ENCODE results near the gene DCBLD2.
A peak's percentile ranks its signal among the peaks of the same experiment; 100 is the strongest.

The DCBLD2 gene

GRCh38 chr3:98903099-98903498 lies 1.6 kb upstream of the DCBLD2 start:
- H3K23ac ChIP-seq (ENCODE audit: low read depth, low read length, poor library complexity): no peak overlapping the region

GRCh38 chr3:98902351-98902740 lies 851 bp upstream of the DCBLD2 start:
- WGBS, 2 donors (ENCODE audit: extremely low coverage in 2 of 2, insufficient read length in 2 of 2, insufficient replicate concordance in 1 of 2): no CpG with 5 or more reads among the region's 4 CpGs
- Histone ChIP-seq H3K9ac (ENCODE audit: low read depth, low read length, poor library complexity) (no peak overlapping the region), H3K27ac (replicated peaks; ENCODE audit: low read length) (peak overlapping the region; percentile 82), H2BK12ac (ENCODE audit: low read length) (no peak overlapping the region), H3K14ac (ENCODE audit: low read length) (no peak overlapping the region), H2BK120ac (ENCODE audit: low read depth, low read length) (no peak overlapping the region), H4K8ac (ENCODE audit: low read depth, low read length) (no peak overlapping the region), H2BK15ac (ENCODE audit: low read length) (no peak overlapping the region), H3K4me3 (ENCODE audit: low read length in 2 of 2) (peak overlapping the region; percentile 45 to 63), H2AK5ac (ENCODE audit: low read depth, low read length) (no peak overlapping the region), H3K79me1 (ENCODE audit: low read depth, low read length) (no peaks in the 10 kb centered on the region), H4K91ac (ENCODE audit: low read depth, low read length, poor library complexity) (no peak overlapping the region), H3K36me3 (replicated peaks in 1 of 2; ENCODE audit: control insufficient read depth in 2 of 2, insufficient read depth in 2 of 2, low read length in 2 of 2) (peaks cover 0 to 7% of the 10 kb centered on the region in 2 donors), H2BK5ac (ENCODE audit: low read length) (no peak overlapping the region), H3K23ac (ENCODE audit: low read depth, low read length, poor library complexity) (no peak overlapping the region), H3K9me3 (replicated peaks in 1 of 2; ENCODE audit: control insufficient read depth in 2 of 2, insufficient read depth in 1 of 2, low read depth in 1 of 2, low read length in 2 of 2) (peaks cover 0 to 4% of the 10 kb centered on the region in 2 donors), H3K27me3 (ENCODE audit: control insufficient read depth in 3 of 3, insufficient read depth in 3 of 3, low read depth in 1 of 3, low read length in 3 of 3) (no peaks in the 10 kb centered on the region), H3K4me2 (ENCODE audit: insufficient read depth, low read length, poor library complexity, severe bottlenecking) (peak overlapping the region; percentile 38), H3K4ac (ENCODE audit: low read length) (no peak overlapping the region), H3K4me1 (ENCODE audit: control insufficient read depth in 2 of 2, insufficient read depth in 1 of 2, low read depth in 1 of 2, low read length in 2 of 2) (peaks cover 2 to 7% of the 10 kb centered on the region in 2 donors), H2AFZ (ENCODE audit: low read length) (peak overlapping the region; percentile 88), H3K18ac (ENCODE audit: low read length) (no peak overlapping the region)
- DNase-seq (ENCODE audit: low spot score): no peak

More at GRCh38 chr3:98903099-98903498, 1.6 kb upstream of the DCBLD2 start:
- no peak overlapping the region for H2BK15ac ChIP-seq (ENCODE audit: low read length)
- H3K36me3 ChIP-seq (replicated peaks in 1 of 2; ENCODE audit: control insufficient read depth in 2 of 2, insufficient read depth in 2 of 2, low read length in 2 of 2): peaks cover 0 to 7% of the 10 kb centered on the region in 2 donors
- H3K18ac ChIP-seq (ENCODE audit: low read length): no peak overlapping the region
- peak overlapping the region in 1 of 2 donors; percentile 63 for H3K4me3 ChIP-seq (ENCODE audit: low read length in 2 of 2)
- no peak overlapping the region for H3K27ac ChIP-seq (replicated peaks; ENCODE audit: low read length)
- H3K4me1 ChIP-seq (ENCODE audit: control insufficient read depth in 2 of 2, insufficient read depth in 1 of 2, low read depth in 1 of 2, low read length in 2 of 2): peaks cover 1 to 7% of the 10 kb centered on the region in 2 donors
- no peak overlapping the region for H4K91ac ChIP-seq (ENCODE audit: low read depth, low read length, poor library complexity)
- no peak overlapping the region for H2BK12ac ChIP-seq (ENCODE audit: low read length)
- H2BK120ac ChIP-seq (ENCODE audit: low read depth, low read length): no peak overlapping the region
- no peak overlapping the region for H3K9ac ChIP-seq (ENCODE audit: low read depth, low read length, poor library complexity)
- no peaks in the 10 kb centered on the region for H3K27me3 ChIP-seq (ENCODE audit: control insufficient read depth in 3 of 3, insufficient read depth in 3 of 3, low read depth in 1 of 3, low read length in 3 of 3)
- WGBS, 2 donors (ENCODE audit: extremely low coverage in 2 of 2, insufficient read length in 2 of 2, insufficient replicate concordance in 1 of 2): no CpG with 5 or more reads among the region's 3 CpGs
- H3K4ac ChIP-seq (ENCODE audit: low read length): no peak overlapping the region
- DNase-seq (ENCODE audit: low spot score): no peak
- no peak overlapping the region for H2AK5ac ChIP-seq (ENCODE audit: low read depth, low read length)
- no peaks in the 10 kb centered on the region for H3K79me1 ChIP-seq (ENCODE audit: low read depth, low read length)
- H3K9me3 ChIP-seq (replicated peaks in 1 of 2; ENCODE audit: control insufficient read depth in 2 of 2, insufficient read depth in 1 of 2, low read depth in 1 of 2, low read length in 2 of 2): peaks cover 0 to 7% of the 10 kb centered on the region in 2 donors
- no peak overlapping the region for H3K14ac ChIP-seq (ENCODE audit: low read length)
- H3K4me2 ChIP-seq (ENCODE audit: insufficient read depth, low read length, poor library complexity, severe bottlenecking): no peak overlapping the region
- no peak overlapping the region for H2BK5ac ChIP-seq (ENCODE audit: low read length)
- H2AFZ ChIP-seq (ENCODE audit: low read length): no peak overlapping the region
- no peak overlapping the region for H4K8ac ChIP-seq (ENCODE audit: low read depth, low read length)

GRCh38 chr3:98901119-98901391 lies 440 bp downstream of the DCBLD2 start:
- Histone ChIP-seq H2BK5ac (ENCODE audit: low read length) (peak overlapping the region; percentile 90), H3K23ac (ENCODE audit: low read depth, low read length, poor library complexity) (peak overlapping the region; percentile 98), H2BK120ac (ENCODE audit: low read depth, low read length) (peak overlapping the region; percentile 91), H4K91ac (ENCODE audit: low read depth, low read length, poor library complexity) (no peak overlapping the region), H3K9me3 (replicated peaks in 1 of 2; ENCODE audit: control insufficient read depth in 2 of 2, insufficient read depth in 1 of 2, low read depth in 1 of 2, low read length in 2 of 2) (peaks cover 0 to 6% of the 10 kb centered on the region in 2 donors), H3K18ac (ENCODE audit: low read length) (peak overlapping the region; percentile 99), H3K4me1 (ENCODE audit: control insufficient read depth in 2 of 2, insufficient read depth in 1 of 2, low read depth in 1 of 2, low read length in 2 of 2) (peaks cover 2 to 7% of the 10 kb centered on the region in 2 donors), H3K79me1 (ENCODE audit: low read depth, low read length) (no peaks in the 10 kb centered on the region), H4K8ac (ENCODE audit: low read depth, low read length) (no peak overlapping the region), H2AK5ac (ENCODE audit: low read depth, low read length) (no peak overlapping the region), H3K4ac (ENCODE audit: low read length) (no peak overlapping the region), H2BK12ac (ENCODE audit: low read length) (no peak overlapping the region), H3K4me2 (ENCODE audit: insufficient read depth, low read length, poor library complexity, severe bottlenecking) (peak overlapping the region; percentile 66), H3K27me3 (ENCODE audit: control insufficient read depth in 3 of 3, insufficient read depth in 3 of 3, low read depth in 1 of 3, low read length in 3 of 3) (no peaks in the 10 kb centered on the region), H2BK15ac (ENCODE audit: low read length) (peak overlapping the region; percentile 13), H3K27ac (replicated peaks; ENCODE audit: low read length) (peak overlapping the region; percentile 96), H2AFZ (ENCODE audit: low read length) (peak overlapping the region; percentile 94), H3K4me3 (ENCODE audit: low read length in 2 of 2) (peak overlapping the region; percentile 96 to 98), H3K14ac (ENCODE audit: low read length) (no peak overlapping the region), H3K9ac (ENCODE audit: low read depth, low read length, poor library complexity) (peak overlapping the region; percentile 98), H3K36me3 (replicated peaks in 1 of 2; ENCODE audit: control insufficient read depth in 2 of 2, insufficient read depth in 2 of 2, low read length in 2 of 2) (peaks cover 0 to 14% of the 10 kb centered on the region in 2 donors)
- no CpG with 5 or more reads among the region's 26 CpGs for WGBS, 2 donors (ENCODE audit: extremely low coverage in 2 of 2, insufficient read length in 2 of 2, insufficient replicate concordance in 1 of 2)
- DNase-seq (ENCODE audit: low spot score): peak; percentile 69

GRCh38 chr3:98900265-98901118 lies 1.0 kb downstream of the DCBLD2 start:
- Histone ChIP-seq H3K36me3 (replicated peaks in 1 of 2; ENCODE audit: control insufficient read depth in 2 of 2, insufficient read depth in 2 of 2, low read length in 2 of 2) (peaks cover 0 to 19% of the 10 kb centered on the region in 2 donors), H4K91ac (ENCODE audit: low read depth, low read length, poor library complexity) (no peak overlapping the region), H2AFZ (ENCODE audit: low read length) (peak overlapping the region; percentile 94), H3K4me3 (ENCODE audit: low read length in 2 of 2) (peak overlapping the region; percentile 96 to 98), H3K79me1 (ENCODE audit: low read depth, low read length) (no peaks in the 10 kb centered on the region), H3K14ac (ENCODE audit: low read length) (no peak overlapping the region), H2AK5ac (ENCODE audit: low read depth, low read length) (no peak overlapping the region), H3K9me3 (replicated peaks in 1 of 2; ENCODE audit: control insufficient read depth in 2 of 2, insufficient read depth in 1 of 2, low read depth in 1 of 2, low read length in 2 of 2) (peaks cover 0 to 8% of the 10 kb centered on the region in 2 donors), H3K9ac (ENCODE audit: low read depth, low read length, poor library complexity) (peak overlapping the region; percentile 98), H3K18ac (ENCODE audit: low read length) (peak overlapping the region; percentile 93), H2BK12ac (ENCODE audit: low read length) (no peak overlapping the region), H4K8ac (ENCODE audit: low read depth, low read length) (no peak overlapping the region), H3K4ac (ENCODE audit: low read length) (no peak overlapping the region), H2BK5ac (ENCODE audit: low read length) (peak overlapping the region; percentile 90), H3K4me2 (ENCODE audit: insufficient read depth, low read length, poor library complexity, severe bottlenecking) (peak overlapping the region; percentile 64), H3K23ac (ENCODE audit: low read depth, low read length, poor library complexity) (peak overlapping the region; percentile 98), H2BK15ac (ENCODE audit: low read length) (peak overlapping the region; percentile 13), H3K27me3 (ENCODE audit: control insufficient read depth in 3 of 3, insufficient read depth in 3 of 3, low read depth in 1 of 3, low read length in 3 of 3) (no peaks in the 10 kb centered on the region), H2BK120ac (ENCODE audit: low read depth, low read length) (no peak overlapping the region), H3K4me1 (ENCODE audit: control insufficient read depth in 2 of 2, insufficient read depth in 1 of 2, low read depth in 1 of 2, low read length in 2 of 2) (peaks cover 2 to 7% of the 10 kb centered on the region in 2 donors), H3K27ac (replicated peaks; ENCODE audit: low read length) (peak overlapping the region; percentile 96)
- no CpG with 5 or more reads among the region's 23 CpGs for WGBS, 2 donors (ENCODE audit: extremely low coverage in 2 of 2, insufficient read length in 2 of 2, insufficient replicate concordance in 1 of 2)
- DNase-seq (ENCODE audit: low spot score): peak; percentile 41
